ENCODE measurements around the gene CACNA2D4.

DNA sequence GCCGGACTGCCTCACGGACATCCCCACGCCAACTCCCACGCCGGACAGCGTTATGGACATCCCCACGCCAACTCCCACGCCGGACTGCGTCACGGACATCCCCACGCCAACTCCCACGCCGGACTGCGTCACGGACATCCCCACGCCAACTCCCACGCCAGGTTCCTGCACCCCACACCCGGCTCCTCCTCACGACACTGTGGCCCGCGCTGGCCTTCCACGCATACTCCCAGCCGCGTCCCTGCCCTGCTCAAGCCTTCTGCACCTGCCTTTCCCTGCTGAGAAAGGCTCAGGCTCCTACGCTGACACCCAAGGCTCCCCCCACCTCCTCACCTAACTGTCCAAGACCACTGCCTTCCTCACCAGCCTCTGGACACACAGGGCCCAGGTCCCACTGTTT, 9.7 kb downstream of the CACNA2D4 start:
- TF ChIP-seq RXRA (IDR thresholded peaks at IDR 0.05) (no peak), YY1 (IDR thresholded peaks at IDR 0.05) (no peak), EGR1 (IDR thresholded peaks at IDR 0.05; ENCODE audit: low read depth in 2 of 2) (no peak), GABPA (IDR thresholded peaks at IDR 0.05 in 1 of 2, conservative IDR thresholded peaks at IDR 0.05 in 1 of 2) (no peak)
- TF ChIP-seq, protein P1, sequence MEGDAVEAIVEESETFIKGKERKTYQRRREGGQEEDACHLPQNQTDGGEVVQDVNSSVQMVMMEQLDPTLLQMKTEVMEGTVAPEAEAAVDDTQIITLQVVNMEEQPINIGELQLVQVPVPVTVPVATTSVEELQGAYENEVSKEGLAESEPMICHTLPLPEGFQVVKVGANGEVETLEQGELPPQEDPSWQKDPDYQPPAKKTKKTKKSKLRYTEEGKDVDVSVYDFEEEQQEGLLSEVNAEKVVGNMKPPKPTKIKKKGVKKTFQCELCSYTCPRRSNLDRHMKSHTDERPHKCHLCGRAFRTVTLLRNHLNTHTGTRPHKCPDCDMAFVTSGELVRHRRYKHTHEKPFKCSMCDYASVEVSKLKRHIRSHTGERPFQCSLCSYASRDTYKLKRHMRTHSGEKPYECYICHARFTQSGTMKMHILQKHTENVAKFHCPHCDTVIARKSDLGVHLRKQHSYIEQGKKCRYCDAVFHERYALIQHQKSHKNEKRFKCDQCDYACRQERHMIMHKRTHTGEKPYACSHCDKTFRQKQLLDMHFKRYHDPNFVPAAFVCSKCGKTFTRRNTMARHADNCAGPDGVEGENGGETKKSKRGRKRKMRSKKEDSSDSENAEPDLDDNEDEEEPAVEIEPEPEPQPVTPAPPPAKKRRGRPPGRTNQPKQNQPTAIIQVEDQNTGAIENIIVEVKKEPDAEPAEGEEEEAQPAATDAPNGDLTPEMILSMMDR (IDR thresholded peaks at IDR 0.05; ENCODE audit: low read depth, low read length, missing input control) = no peak
- TF ChIP-seq, protein P2, sequence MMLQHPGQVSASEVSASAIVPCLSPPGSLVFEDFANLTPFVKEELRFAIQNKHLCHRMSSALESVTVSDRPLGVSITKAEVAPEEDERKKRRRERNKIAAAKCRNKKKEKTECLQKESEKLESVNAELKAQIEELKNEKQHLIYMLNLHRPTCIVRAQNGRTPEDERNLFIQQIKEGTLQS (IDR thresholded peaks at IDR 0.05) = no peak
- TF ChIP-seq, protein P3, sequence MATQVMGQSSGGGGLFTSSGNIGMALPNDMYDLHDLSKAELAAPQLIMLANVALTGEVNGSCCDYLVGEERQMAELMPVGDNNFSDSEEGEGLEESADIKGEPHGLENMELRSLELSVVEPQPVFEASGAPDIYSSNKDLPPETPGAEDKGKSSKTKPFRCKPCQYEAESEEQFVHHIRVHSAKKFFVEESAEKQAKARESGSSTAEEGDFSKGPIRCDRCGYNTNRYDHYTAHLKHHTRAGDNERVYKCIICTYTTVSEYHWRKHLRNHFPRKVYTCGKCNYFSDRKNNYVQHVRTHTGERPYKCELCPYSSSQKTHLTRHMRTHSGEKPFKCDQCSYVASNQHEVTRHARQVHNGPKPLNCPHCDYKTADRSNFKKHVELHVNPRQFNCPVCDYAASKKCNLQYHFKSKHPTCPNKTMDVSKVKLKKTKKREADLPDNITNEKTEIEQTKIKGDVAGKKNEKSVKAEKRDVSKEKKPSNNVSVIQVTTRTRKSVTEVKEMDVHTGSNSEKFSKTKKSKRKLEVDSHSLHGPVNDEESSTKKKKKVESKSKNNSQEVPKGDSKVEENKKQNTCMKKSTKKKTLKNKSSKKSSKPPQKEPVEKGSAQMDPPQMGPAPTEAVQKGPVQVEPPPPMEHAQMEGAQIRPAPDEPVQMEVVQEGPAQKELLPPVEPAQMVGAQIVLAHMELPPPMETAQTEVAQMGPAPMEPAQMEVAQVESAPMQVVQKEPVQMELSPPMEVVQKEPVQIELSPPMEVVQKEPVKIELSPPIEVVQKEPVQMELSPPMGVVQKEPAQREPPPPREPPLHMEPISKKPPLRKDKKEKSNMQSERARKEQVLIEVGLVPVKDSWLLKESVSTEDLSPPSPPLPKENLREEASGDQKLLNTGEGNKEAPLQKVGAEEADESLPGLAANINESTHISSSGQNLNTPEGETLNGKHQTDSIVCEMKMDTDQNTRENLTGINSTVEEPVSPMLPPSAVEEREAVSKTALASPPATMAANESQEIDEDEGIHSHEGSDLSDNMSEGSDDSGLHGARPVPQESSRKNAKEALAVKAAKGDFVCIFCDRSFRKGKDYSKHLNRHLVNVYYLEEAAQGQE (IDR thresholded peaks at IDR 0.05) = no peak
- TF ChIP-seq, protein P4, sequence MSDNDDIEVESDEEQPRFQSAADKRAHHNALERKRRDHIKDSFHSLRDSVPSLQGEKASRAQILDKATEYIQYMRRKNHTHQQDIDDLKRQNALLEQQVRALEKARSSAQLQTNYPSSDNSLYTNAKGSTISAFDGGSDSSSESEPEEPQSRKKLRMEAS (IDR thresholded peaks at IDR 0.05) = no peak
